ENCODE results near the gene CCNK.

The CCNK gene

GRCh38 chr14:99480917-99481744 lies at the start of gene CCNK:
Gene CCNK (plus strand): TSS chr14:99481409. CDS start chr14:99492678, 11,269 bp downstream.
- DNase-seq (ENCODE audit: low read depth) = peak; percentile 100

DNA sequence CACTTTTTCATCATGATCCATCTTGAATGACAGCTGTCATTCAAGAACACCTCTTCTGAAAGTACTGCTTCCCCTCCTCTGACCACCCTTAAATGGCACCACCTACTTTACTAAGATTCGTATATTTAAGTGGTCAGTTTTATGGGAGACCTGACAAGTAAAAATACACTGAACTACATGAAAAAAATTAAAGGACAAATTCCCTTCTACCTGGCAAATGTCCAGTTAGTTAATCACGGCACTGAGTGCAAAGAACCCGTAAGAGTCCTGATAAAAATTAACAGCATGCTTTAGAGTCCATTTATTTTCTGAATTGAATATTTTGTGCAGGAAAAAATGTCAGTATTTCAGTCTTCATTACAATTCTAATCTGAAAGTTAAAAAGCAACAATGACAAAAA lies 49.2 kb upstream of the CCNK start:
- no peak for DNase-seq (ENCODE audit: low read depth)

GRCh38 chr14:99432485-99432884 lies 48.7 kb upstream of the CCNK start:
- no peak for DNase-seq (ENCODE audit: low read depth)

DNA sequence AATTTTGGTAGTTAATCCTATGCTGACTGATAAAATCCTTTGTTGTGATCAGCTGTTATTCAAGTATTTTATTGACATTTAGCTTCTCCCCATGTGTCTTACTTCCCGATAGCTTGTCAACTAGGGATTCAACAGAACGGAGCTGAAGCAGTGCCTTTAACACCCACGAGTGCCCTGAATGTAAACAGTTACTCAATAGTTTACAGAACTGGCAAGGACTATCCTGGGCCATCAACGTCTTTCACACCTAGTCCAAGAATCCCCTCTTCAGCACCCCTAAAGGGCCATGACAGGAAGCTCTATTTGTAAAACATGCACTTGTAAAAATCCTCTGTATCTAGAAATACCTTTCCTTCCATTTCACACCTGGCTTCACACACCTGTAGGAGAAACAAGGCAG lies 45.9 kb upstream of the CCNK start:
- no peak for DNase-seq (ENCODE audit: low read depth)

DNA sequence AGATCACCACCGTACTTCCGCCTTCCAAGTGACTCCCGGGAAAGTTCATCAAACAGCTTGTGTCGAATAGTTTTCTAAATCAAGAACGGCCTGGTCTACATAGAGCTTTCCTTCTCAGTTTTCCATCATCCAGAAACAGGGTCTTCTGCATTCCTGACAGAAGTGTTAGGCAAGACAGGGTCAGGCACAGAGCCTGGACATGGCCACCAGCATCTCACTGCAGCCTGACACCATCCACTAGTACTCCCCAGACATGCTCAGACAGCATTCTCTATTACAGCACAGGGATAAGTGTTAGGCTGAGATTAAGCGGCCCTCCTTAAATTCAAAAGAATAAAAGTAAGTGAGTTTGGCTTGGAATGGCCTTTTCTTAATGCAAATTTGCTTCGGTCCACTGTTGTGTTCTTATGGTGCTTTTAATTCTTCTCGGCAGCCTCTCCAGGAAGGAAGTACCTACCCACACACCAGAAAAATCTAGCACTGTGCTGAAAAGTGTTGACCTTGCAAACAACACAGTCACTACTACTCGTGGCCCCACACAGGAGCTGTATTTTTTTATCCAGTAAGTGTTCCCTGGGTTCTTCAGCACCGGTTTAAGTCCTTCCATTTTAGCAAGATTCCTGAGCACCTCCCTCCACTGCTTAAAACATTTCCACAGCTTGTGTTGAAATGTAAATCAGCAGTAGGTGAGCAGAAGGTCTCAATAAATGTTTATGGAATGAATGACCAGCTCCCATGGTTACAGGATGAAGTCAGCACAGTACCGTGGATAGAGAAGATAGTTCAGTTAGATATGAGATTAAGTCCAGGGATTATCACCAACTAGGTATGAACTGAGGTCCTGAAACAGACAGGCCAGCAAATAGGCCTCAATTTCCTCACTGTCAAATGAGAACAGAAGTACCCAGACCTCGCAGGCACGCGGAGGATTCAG lies 44.7 kb upstream of the CCNK start:
- DNase-seq (ENCODE audit: low read depth) = no peak

- no peak for DNase-seq (ENCODE audit: low read depth)
Observed at GRCh38 chr14:99437706-99438105, 43.5 kb upstream of the CCNK start.

DNA sequence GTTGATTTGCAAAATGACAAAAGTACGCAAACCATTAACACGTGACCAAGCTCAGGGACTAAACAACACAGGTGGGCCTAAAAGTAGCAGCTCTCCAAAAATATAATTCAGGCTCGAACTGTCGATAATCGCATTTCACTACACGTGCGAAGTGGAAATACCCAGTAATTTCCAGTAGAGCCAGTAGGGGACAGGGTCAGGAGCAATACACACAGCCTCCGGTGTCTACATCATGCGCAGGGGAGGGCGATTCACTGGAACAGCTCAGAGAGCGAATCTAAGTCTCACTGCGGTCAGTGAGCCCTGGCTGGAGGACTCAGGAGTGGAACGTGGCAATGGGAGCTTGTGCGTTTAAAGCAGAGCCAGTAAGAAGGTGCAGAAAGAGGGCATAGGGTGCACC lies 40.9 kb upstream of the CCNK start:
- DNase-seq (ENCODE audit: low read depth) = no peak

DNA sequence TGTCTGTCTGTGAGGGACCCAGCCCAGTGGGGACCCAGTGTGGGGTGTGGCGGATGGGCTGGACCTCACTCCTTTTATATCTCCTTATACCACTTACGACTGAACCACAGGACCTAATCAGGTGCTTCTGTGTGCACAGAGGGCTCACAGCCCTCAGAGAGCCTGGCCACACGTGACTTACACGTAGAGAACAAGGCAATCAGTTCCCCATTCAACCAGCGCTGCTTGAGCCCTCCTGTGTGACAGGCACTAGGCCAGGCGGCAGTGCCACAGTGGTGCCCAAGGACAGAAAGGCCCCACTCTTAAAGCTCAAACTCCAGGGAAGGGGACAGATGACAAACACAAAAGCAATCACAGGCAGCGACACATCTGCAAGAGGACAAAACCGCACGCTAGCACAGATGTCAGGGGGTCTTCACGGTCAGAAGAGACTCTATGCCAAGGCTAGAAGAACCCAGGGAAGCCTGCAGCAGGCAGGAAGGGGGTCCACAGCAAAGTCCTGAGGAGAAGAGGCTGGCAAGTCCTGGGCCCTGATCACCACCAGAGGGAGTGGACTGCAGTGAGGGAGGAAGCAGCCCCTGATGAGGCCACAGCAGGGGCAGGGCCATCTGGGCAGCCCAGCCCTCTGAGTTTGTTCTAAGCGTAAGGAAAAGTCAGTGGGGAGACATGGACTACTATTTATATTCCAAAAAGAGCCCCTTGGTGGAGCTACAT lies 39.9 kb upstream of the CCNK start:
- peak; percentile 30 for DNase-seq (ENCODE audit: low read depth)

DNA sequence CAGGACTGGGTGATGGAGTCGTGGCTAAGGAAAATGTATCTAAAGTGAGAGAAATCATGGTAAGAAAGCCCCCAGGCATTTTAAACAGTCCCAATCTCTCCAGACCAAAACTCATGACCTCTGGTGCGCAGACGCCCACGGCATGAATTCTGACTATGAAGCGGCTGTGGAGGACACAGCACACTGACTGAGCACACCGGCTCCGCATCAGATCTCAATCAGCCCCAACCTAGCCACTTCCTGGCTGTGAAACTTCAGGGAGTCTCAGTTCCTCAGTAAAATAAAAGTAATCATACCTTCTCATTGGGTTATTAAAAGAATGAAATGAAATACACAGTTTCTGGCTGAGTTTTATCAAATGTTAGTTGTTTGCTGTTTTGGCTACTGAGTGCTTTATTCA lies 39.3 kb upstream of the CCNK start:
- no peak for DNase-seq (ENCODE audit: low read depth)

DNA sequence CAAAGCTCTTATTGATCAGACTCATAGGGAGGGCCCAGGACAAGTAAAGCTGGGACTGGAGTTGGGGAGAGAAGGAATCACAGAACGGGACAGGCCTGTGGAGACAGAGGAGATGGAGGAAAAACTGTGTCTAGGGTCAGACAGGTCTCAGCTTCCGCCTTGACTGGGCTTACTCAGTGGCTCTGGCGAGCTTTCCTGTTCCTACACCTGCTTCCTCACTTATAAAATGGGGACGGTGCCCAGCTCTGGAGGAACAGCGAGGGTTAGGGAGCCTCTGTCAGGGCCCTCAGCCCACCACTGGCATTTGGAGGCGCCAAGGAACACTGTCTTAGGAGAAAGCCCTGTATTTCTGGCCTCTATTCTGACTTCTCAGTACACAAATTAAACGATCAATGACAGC lies 35.3 kb upstream of the CCNK start:
- no peak for DNase-seq (ENCODE audit: low read depth)

DNA sequence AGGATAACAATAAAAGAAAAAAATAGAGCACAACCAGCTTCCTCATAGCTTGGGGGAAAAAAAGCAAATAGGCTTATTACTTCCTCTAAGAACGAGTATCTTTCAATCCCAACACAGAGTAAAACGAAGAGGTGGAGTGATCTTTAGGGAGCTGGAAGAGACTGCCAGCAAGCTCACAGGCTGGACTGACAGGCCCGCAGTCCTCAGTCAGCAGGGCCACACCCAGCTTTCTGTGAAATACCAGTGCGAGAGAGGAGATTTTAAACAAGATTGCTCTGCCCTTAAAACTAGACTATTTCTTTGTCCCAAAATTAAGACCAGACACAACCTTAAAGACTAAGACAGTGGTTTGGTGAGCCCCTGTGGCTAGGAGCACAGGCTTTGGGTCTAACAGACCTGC lies 33.5 kb upstream of the CCNK start:
- DNase-seq (ENCODE audit: low read depth) = no peak

DNA sequence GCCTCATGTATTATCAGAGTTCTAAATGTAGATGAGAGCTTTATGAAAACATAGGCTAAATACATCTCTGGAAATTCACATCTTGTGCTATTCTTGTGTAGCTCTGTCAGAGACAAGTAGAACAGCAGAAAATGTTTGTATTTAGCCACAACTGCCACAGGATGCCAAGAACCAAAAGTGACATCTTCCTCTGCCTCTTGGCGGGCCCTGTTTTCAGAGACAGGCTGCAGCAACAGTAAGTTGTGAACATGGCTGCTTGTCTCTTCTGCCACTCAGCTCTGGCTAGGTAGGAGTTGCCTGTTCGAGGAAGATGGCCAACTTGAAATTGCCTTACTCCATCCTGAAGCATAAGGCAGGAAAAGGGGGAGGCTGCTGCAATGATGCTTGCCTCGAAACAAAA lies 30.9 kb upstream of the CCNK start:
- no peak for DNase-seq (ENCODE audit: low read depth)

DNA sequence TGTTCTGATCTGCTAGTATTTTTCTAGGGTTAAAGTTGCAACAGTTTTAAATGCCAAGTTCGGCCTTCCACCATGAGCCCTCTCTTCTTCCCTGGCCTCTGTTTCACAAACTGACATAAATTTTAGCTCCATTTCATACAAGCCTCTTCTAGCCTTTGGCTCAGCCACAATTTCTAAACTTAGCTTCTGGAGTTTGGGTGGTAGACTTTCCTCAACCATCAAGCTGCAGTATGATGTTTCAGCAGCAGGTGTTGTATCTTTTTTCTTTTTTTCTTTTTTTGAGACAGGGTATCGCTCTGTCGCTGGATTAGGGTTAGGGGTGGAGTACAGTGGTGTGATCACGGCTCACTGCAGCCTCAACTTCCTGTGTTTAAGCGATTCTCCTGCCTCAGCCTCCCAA lies 30.0 kb upstream of the CCNK start:
- DNase-seq (ENCODE audit: low read depth) = no peak

GRCh38 chr14:99452968-99453367 lies 28.2 kb upstream of the CCNK start:
- no peak for DNase-seq (ENCODE audit: low read depth)

DNA sequence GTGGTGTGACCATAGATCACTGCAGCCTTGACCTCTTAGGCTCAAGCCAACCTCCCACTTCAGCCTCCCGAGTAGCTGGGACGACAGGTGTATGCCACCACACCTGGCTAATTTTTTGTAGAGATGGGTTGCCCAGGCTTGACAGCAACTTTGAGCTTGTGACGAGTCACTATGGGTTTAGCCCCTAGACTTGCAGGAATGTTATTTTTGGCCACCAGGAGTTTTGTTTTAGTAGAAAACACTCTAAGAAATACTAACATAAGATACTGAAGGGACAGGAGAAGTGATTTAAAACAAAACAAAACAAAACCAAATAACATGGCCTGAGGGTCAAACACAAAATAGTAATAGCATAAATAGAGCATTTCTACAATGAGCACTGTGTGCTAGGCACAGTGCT lies 27.0 kb upstream of the CCNK start:
- peak; percentile 16 for DNase-seq (ENCODE audit: low read depth)

DNA sequence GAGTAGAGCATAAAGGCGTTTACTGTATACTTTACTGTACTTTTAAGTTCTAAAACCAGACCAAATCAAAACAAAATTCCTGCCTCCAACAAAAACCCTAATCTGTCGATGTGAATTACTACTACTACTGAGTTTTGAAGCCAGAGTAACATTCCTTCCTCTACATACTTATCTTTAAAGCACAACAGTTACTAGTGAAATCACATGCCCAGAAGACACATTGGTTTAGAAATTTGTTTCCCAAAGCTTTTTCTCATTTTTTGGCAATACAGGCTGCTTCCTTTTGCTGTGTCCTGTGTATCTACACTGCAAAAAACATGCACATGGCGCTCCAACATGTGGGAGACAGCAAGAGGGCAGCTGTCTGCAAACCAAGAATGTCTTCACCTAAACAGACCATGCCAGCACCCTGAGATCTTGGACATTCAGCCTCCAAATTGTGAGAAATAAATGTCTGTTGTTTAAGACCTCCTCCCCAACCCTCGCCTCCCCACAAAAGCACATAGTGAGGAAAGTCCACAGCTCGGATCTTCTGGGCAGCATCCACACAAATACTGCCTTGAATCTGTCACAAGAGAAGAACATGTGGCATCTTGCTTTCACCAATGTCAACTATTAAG lies 21.6 kb upstream of the CCNK start:
- no peak for DNase-seq (ENCODE audit: low read depth)

GRCh38 chr14:99460793-99461192 lies 20.4 kb upstream of the CCNK start:
- DNase-seq (ENCODE audit: low read depth) = no peak

DNA sequence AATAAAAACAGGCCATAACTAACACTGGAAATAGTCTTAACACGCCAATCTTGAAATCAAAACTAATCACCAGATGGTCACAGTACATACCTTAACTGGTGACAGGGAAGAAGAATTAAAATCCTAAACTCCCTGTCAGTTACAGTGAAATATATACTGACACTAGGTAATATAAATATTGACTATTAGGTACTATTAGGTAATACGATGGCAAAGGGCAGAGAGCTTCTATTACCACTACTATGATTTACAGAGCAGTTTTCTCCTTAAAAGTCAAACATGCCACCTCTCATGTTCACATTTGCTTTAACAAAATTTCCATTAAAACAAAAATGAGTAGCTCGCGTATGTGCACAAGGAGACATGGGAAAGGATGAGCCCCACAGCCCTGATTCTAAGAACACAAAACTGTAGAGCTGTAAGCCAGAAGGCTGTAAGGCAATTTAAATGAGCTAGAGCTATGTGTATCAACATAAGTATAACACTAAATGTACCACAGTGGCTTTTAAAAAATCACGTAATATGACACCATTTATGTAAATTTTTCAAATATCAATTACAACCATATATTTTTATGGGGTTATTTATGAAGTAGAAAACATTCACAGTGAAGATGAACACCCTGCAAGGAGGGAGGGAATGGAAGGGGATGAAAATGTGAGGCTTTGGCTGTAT lies 19.7 kb upstream of the CCNK start:
- DNase-seq (ENCODE audit: low read depth) = no peak

DNA sequence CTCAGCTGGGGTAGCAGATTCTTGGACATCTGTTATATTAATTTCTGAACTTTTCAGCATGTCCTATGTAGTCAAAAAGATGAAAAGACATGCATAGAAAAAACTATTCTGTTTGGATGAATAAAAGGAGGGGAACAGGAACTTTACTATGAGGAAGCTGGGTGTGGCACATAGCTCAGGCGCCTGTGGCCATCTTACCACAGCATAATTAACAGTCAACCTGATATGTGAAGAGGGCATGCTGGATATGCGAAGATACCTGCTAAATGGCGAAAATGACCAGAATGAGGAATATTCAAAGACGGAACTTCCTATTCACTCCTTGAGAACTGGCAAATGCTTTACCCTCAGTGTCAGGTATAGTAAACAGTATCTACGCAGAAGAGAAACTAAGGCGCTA lies 19.0 kb upstream of the CCNK start:
- no peak for DNase-seq (ENCODE audit: low read depth)

DNA sequence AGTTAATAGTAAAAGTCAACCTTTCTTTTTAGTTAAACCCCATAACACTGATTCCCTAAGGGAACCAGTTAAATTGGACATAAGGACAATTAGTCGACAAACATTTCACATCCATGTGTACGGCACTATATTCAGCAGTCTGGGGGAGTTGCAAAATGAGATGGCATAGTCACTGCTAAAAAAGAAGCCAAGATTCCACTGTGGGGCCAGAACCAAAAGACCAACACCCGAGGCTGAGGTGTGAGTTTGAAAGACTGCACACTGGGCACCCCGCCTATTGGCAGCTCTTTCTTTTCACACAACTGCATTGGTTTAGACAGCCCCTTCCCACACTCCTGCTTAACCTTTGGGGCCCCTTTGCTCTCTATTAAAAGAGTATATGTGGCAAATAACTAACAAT lies 17.2 kb upstream of the CCNK start:
- no peak for DNase-seq (ENCODE audit: low read depth)

- no peak for DNase-seq (ENCODE audit: low read depth)
Observed at GRCh38 chr14:99465288-99465687, 15.9 kb upstream of the CCNK start.

DNA sequence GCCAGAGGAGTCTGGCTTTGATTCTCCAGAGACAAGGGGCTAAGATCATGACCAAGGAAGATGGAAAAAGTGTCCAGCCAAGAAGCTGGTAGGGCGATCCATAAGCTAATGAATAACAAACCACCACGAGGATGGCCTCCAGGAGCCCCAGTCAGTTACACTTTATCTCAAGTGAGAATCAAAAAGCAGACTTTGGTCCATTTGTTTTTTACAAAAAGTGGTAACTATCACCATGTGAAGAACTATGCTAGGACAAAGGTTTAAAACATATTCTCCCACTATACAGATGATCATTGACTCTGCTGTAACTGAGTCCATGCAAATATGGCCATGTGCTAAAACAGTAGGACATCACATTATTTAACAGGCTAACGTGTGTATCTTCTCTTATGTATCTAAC lies 14.5 kb upstream of the CCNK start:
- no peak for DNase-seq (ENCODE audit: low read depth)

All from ELR (cell line).